Urothelium cell line (cell line): ENCODE results near the gene ADM5.

Experiments used
- DNase-seq: peaks from one replicate; pipeline ENCODE4 v3.0.0; 2011; ENCODE audit warnings: low spot score, mixed read lengths
- FAIRE-seq: peaks from 2 replicates; lab custom pipeline; 2011; peaks lifted over from hg19 to GRCh38; lab: Jason Lieb, UNC

ADM5 gene

DNA sequence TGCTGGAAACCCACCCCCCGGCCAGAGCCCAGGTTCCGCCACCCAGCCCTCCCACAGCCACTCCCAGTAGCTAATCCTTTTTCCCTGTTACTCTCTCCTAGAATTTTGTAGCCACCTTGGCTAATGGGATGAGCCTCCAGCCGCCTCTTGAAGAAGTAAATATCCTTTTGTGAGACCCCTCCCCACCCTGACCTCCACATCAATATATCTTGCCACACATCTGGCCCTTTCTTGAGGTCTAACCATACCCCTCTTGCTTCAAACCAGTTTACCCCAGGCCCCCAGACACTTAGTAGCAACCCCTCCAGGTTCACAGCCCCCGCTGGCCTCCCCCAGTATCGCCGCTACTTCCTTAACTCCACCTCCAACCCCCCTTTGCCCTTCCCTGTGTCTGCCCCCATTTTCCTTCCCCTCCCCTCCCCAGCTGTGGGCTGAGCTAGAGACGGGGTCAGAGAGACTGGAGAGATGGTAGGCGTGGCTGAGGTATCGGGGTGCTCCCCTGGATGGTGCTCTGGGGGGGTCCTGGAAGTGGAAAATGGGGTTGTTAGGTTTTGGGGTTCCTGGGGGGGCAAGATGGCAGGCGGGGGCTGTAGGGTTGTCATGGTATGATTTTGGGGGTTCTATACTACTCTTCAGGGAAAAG, 9.5 kb upstream of the ADM5 start:
- DNase-seq (no peak), FAIRE-seq (no peak)

DNA sequence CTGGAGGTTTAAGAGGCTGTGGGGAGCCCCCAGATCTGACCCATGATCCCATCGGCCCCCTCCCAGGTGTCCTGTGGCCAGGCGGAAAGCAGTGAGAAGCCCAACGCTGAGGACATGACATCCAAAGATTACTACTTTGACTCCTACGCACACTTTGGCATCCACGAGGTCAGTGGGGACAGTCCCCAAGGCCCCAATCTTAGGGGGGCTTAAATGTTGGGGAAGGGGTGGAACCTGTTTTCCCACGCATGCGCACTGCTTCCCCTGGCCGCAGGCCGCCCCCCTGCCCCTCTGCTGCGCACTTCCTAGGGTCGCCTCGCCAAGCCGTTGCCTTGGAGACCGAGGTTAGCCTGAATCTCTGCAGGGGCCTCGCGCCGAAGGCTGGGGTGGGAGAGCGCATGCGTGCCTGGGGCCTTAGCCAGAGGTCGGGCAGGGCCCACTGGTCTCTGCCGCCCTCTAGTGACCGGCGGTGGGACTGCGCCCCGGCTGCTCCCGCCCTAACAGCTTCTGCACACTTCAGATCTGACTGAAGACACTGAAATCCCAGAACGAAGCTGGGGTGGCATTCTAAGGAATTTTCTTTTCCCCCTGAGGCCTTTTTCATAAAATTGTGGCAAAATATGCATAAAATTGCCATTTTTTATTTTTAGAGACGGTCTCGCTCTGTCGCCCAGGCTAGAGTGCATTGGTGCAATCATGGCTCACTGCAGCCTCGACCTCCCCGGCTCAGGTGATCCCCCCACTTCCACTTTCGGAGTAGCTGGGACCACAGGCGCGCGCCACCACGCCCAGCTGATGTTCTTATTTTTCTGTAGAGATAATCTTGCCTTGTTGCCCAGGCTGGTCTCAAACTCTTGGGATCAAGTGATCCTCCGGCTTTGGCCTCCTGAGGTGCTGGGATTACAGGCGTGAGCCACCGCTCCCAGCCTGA, 8.7 kb upstream of the ADM5 start:
- peak; percentile 92 for DNase-seq
- FAIRE-seq = peak; percentile 65

DNA sequence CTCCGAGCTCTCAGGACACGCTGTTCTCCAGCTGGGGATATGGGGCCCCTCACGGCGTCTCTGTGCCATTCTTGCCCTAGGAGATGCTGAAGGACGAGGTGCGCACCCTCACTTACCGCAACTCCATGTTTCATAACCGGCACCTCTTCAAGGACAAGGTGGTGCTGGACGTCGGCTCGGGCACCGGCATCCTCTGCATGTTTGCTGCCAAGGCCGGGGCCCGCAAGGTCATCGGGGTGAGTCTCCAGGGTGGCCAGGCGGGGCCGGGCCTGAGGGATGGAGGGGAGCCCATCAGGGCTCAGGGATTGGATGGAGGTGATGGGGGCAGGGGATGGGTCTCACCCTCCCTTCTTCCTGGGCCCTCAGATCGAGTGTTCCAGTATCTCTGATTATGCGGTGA, 7.6 kb upstream of the ADM5 start:
- no peak for FAIRE-seq
- no peak for DNase-seq

DNA sequence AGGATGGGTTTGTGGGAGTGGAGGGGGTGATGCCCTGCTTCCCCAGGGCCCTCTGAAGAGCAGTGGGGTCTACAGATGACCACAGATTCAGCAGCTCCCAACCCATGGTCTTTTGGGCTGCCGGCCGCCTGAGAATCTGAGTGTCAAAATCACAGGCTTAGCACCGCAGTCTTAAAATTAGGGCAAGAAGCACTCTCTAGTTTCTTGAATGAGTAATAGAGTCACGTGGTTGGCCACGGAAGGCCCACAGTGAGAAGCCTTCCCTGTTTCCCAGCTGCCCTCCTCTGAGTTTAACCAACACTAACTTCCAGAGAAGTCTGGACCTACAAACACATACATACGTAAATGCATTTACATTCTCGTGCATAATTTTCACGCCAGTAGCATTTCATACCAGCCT, 7.1 kb upstream of the ADM5 start:
- DNase-seq = no peak
- no peak for FAIRE-seq

DNA sequence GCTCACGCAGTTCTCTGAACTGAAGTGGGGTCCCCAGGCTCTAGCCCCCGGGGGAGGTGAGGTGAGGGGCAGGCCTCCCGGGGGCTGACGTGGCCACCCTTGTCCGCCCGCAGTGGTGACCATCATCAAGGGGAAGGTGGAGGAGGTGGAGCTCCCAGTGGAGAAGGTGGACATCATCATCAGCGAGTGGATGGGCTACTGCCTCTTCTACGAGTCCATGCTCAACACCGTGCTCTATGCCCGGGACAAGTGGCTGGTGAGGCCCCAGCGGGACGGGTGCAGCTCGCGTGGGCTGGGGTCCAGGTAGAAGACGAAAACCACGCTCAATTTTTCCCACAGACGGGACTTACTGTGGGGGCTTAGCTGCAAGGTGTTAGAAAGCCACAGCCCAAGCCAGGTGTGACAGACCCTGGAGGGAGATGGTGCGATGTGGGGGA, 5.6 kb upstream of the ADM5 start:
- no peak for FAIRE-seq
- no peak for DNase-seq

DNA sequence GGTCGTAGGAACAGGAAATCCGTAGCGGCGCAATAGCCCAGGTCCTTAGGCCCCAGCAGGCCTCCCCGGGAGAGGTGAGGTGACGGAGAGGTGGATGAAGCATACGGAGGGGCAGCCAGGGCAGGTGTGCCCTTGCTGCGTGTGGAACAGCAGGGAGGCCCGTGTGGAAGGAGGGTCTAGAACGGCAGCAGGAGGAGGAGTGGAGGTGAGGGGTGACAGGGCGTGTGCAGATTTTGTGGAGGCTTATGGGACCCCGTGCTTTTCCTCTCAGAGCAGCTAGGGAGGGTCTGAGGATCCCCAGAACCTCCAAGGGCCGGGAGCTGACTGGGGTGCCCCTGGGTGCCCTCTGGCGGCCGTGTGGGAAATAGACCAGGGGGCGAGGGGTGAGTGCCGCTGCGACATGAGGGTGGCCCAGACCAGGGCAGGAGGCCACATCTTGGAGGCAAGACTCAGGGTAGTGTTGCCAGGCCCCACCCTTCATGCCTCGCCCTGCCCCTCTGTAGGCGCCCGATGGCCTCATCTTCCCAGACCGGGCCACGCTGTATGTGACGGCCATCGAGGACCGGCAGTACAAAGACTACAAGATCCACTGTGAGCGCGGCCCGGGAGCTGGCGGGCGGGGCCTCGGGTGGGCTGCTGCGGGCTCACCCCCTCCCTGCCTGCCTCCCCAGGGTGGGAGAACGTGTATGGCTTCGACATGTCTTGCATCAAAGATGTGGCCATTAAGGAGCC, 5.0 kb upstream of the ADM5 start:
- no peak for DNase-seq
- no peak for FAIRE-seq

DNA sequence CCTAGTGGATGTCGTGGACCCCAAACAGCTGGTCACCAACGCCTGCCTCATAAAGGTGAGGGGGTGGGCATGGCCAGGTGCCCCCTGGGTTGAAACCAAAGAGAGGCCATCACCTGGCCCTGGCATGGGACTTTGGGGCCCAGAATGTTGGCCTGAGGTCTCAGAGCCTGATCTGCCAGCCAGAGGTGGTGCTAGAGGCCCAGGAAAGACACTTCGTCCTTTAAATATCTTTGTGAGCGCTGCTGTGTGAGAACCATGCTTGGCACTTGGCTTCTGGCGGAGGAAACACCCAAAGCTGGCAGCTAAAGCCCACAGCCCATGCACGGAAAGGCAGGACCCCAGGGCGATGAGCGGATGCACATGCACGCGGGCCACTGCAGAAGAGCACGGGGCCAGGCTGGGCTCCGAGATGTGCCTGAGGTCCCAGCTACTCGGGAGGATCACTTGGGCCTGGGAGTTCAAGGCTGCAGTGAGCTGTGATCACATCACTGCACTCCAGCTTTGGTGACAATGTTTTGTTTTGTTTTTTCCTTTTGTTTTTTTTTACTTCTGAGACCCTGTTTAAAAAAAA, 4.3 kb upstream of the ADM5 start:
- no peak for FAIRE-seq
- DNase-seq = no peak

DNA sequence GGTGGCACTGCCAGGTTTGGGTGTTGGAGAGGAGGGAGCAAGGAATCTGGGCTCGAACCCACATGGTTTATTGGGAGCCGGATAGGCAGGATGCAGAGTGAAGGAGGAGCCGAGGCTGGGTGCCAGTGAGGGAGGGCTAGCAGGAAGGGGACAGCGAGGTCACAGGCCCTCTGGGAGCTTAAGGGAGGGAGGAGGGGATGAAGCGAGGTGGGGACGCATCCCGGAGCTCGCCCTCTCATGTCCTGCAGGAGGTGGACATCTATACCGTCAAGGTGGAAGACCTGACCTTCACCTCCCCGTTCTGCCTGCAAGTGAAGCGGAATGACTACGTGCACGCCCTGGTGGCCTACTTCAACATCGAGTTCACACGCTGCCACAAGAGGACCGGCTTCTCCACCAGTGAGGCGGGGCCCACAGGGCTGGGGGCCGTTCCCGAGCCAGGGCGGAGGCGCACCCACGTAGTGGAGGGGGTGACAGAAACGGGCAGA, 3.5 kb upstream of the ADM5 start:
- FAIRE-seq (no peak), DNase-seq (no peak)

DNA sequence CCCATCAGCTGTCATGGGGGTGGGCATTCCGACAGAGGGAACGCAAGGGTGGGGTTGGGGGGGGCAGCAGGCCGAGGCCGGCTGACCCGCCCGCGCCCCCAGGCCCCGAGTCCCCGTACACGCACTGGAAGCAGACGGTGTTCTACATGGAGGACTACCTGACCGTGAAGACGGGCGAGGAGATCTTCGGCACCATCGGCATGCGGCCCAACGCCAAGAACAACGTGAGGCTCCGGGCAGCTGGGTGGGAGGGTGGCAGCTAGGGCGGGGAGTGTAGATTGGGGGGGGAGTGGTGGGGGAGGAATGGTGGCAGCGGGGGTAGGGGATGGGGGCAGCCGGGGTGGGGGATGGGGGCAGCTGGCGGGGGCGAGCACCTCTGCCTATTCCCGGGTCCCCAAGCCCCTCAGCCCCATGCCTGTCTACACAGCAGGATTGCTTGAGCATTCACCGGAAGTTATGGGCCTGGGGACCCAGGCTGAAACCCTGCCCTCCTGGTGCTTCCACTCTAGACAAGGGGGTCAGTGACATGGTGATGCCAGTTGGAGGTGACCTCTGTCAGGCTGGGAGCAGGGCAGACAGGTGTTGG, 2.8 kb upstream of the ADM5 start:
- no peak for DNase-seq
- no peak for FAIRE-seq

DNA sequence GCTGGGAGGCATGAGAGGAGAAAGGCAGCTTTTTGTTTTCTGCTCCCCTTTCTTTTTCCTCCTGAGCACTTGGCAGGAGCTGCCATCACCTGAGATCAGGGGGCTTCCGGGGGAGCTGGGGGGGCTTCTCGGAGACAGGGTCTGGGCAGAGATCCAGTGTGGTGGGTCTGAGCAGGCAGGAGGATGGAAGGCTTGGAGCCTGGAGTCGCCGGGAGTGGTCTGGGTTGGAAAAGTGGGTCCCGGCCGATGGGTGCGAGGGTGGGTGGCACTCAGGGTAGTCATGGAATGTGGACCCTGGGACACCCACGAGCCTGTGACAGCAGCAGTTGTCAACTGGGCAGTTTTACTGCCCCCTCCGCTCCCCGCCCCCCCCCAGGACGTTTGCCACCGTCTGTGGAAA, 2.2 kb upstream of the ADM5 start:
- no peak for FAIRE-seq
- DNase-seq = no peak

DNA sequence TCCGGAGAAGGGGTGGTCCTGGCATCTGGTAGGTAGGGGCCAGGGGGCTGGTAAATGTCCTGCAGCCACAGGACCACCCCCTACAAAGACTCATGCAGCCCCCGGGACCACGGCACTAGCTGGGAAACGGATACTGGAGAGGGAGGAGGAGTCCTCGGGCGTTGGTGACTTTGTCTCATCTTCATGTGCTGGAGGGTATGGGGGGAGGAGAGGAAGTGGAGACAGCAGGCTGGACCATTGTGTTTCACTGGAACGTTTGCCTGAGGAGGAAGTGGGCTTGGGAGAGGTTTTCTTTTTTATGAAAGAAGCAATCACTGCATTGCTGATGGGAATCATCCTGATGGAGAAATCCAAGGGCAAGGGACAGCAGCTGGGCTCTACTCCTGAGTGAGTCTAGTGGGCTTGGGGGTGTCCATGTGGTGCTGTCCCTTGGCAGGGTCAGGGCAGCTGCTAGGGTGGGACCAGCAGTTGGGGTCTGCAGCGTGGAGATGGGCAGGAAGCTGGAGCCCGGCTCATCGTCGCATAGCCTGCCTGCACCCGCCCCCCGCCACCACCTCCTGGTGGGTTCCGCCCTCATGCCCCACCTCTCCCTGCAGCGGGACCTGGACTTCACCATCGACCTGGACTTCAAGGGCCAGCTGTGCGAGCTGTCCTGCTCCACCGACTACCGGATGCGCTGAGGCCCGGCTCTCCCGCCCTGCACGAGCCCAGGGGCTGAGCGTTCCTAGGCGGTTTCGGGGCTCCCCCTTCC, 1.7 kb upstream of the ADM5 start:
- DNase-seq (no peak), FAIRE-seq (no peak)

DNA sequence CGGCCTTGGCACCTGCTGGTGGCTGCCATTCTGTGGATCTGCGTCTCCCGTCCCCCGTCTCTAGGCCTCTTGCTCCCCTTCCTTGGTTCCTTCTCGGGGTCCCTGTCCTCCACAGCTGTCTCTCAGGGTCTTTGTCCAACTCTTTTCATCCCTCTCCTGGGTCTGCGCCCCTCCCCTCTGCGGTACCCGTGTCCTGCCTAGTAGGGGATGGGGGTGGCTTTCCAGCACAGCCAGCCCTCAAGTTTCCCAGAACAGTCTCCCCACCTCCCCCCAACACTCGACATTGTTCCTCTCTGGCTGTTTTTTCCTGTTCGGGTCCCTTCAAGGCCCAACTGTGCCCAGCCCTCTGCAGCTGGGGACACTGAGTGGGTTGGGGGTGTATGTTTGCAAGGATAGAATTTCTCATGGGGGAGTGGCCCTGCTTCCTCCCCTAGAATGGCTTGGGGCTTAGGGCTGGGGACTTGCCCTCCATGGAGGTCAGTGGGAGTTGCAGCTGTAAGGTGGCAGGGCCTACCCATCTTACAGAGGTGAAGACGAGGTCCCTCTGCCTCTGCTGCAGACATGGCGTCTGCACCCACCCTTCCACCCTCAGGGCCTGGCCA, 762 bp upstream of the ADM5 start:
- no peak for FAIRE-seq
- no peak for DNase-seq

DNA sequence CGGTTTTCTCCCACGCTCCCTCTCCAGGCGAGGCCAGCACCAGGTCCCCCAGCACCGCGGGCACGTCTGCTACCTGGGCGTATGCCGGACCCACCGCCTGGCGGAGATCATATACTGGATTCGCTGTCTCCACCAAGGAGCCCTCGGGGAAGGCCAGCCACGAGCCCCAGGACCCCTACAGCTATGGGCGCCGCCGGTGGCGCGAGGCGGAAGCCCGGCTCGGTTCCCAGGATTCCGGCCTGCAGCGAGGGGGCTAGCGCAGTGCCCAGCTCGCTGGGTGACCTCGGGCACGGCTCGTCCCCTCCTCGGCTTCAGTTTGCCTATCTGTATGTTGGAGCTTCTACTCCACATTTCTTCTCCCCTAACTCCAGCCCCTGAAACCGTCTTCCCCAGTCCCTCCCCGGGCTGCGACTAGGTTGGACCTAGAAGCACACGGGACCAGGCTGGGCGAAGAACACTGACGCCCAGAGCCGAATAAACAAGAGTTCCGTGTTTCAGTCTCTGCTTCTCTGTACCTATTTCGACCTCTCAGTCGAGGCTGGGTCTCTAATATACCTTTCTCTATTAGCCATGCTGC, 773 bp downstream of the ADM5 start:
- DNase-seq (no peak), FAIRE-seq (no peak)

DNA sequence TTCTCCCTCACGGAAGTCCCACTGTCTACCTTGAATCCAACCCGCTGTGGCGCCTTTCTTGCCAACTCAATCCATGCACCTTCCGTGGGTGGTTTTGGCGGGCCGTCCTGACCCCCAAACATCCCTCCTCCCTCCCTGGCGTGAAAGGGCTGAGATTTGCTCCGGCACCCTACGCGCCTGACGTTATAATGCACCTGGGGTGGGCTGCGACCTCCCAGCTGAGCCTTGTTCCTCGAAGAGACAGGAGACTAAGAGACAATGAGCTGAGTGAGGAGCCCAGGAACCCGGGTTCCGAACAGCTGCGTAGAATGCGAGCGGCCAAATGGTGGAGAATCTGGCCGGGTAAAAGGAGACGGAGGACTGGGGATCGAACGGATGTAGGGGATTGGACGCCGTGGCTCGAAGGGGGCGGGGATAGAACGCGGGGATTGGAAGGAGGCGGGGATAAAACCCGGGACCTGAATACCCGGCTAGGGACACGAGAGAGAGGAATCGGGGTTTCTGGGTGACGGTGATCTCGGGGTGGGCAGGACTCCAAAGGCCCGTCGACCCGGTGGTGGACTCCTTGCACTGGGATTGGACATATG, 1.4 kb downstream of the ADM5 start, which contains the start of gene CPT1C:
Gene CPT1C (plus strand): TSS at position 461 of the 587 bp plus-strand sequence. CDS start 1,137 bp downstream, outside the sequence.
- FAIRE-seq = no peak

DNA sequence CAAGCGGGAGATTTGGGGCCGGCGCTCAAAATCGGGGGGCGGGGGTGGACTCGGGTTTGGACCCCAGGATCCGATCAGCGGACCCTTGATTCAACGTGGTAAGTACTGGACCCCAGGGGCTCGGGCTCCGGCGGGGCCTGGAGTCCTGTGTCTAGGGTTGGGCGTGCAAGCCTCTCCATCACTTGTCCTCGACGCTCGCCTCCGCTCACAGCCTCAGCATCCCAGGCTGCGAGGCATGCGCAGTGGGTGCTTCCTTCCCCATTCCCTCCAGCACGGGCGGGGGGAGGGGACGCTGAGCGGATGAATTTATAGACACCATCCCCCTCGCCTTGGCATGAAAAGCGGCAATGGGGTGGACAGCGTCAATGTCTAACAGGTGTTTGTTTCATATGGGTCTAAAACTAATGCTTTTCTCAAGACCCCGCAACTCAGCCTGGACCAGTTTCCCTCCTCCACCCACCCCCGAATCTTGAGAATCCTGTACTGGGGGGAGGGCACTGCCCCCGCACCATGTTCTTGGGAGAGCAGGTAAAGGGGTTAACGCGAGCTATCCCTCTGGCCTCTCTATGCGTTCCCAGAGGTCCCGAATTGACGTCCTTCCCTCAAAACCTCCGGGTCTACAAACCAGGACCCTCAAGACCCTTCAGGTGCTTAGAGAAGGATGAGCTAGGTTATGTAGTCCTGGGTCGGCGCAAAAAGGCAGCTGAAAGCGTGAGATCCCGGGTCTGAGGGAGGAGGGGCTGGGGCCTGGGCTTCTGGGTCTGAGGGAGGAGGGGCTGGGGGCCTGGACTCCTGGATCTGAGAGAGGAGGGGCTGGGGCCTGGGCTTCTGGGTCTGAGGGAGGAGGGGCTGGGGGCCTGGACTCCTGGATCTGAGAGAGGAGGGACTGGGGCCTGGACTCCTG, 2.1 kb downstream of the ADM5 start:
- FAIRE-seq (no peak), DNase-seq (no peak)

More for the DNA sequence above, 1.4 kb downstream of the ADM5 start, which contains the start of gene CPT1C:
- no peak for DNase-seq

DNA sequence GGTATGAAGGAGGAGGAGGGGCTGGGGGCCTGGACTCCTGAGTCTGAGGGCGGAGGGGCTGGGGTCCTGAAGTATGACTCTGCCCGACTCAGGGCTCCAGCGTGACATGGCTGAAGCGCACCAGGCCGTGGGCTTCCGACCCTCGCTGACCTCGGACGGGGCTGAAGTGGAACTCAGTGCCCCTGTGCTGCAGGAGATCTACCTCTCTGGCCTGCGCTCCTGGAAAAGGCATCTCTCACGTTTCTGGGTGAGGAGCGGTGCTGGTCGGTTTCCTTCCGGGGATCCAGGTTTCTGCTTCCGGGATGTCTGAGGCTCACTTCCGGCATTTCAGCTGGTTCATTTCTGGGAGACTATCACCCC, 2.7 kb downstream of the ADM5 start:
- DNase-seq = no peak
- FAIRE-seq = no peak

DNA sequence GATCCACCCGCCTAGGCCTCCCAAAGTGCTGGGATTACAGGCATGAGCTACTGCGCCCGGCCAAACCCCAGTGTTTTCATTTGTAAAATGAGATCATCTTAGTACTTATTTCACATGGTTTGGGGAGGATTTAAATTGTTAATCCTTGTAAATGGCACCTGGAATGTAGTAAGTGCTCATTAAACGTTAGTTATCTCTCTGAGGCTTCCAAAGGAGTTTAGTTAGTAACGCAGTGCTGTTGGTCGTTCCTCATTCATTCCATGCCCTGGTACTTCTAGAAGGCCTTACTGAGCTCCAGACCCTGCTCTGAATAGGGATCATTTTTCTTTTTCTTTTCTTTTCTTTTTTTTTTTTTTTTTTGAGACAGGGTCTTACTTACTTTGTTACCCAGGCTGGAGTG, 6.7 kb downstream of the ADM5 start:
- FAIRE-seq = no peak
- DNase-seq = no peak

DNA sequence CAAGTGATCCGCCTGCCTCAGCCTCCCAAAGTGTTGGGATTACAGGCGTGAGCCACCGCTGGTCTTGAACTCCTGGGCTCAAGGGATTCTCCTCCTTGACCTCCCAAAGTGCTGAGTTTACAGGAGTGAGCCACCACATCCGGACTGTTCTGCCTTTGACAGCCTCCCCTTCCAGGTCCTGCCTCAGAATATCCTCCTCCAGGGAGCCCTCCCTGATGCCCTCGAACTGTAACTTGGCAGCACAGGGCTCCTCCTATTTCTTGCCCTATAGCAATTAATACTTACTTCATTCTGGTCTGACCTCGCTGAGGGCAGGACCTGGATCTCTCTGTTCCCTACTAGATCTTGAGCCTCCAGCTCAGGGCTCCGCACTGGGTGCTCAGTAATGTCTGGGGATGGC, 7.5 kb downstream of the ADM5 start:
- FAIRE-seq = no peak
- no peak for DNase-seq
